Middle frontal gyrus (tissue), 1 donor: ENCODE data around the gene SLC17A7.

Experiments used
- DNase-seq: peaks from one replicate; pipeline ENCODE4 v3.0.0-alpha.2; 2015; ENCODE audit warnings: low spot score; ENCODE audit errors: extremely low spot score

The SLC17A7 gene

GRCh38 chr19:49411681-49412326 lies 29.5 kb downstream of the SLC17A7 start:
- DNase-seq, result no peak

GRCh38 chr19:49409441-49410029 lies 31.8 kb downstream of the SLC17A7 start:
- no peak for DNase-seq

- no peak for DNase-seq
These were observed 32.4 kb downstream of the SLC17A7 start for GRCh38 chr19:49408816-49409440.

- no peak for DNase-seq
These were observed 33.8 kb downstream of the SLC17A7 start for GRCh38 chr19:49407482-49408015.

GRCh38 chr19:49407079-49407478 lies 34.2 kb downstream of the SLC17A7 start:
- no peak for DNase-seq

GRCh38 chr19:49403404-49404187 lies 37.7 kb downstream of the SLC17A7 start:
- no peak for DNase-seq

- DNase-seq, result no peak
These were observed 41.3 kb downstream of the SLC17A7 start for GRCh38 chr19:49400029-49400428.

- DNase-seq, result no peak
These were observed 42.4 kb downstream of the SLC17A7 start for GRCh38 chr19:49398931-49399330.

- no peak for DNase-seq
These were observed 43.2 kb downstream of the SLC17A7 start for GRCh38 chr19:49398001-49398615.

GRCh38 chr19:49396738-49397505 lies 44.4 kb downstream of the SLC17A7 start:
- DNase-seq, result no peak

GRCh38 chr19:49395581-49396407 lies 45.5 kb downstream of the SLC17A7 start:
- no peak for DNase-seq

GRCh38 chr19:49393881-49394280 lies 47.4 kb downstream of the SLC17A7 start:
- no peak for DNase-seq

GRCh38 chr19:49391581-49392399 lies 49.5 kb downstream of the SLC17A7 start:
- DNase-seq, result peak; percentile 44

GRCh38 chr19:49390929-49391359 lies 50.4 kb downstream of the SLC17A7 start:
- no peak for DNase-seq

GRCh38 chr19:49390131-49390928 lies 51.0 kb downstream of the SLC17A7 start:
- no peak for DNase-seq

GRCh38 chr19:49389406-49389805 lies 51.9 kb downstream of the SLC17A7 start:
- no peak for DNase-seq

GRCh38 chr19:49387936-49388372 lies 53.4 kb downstream of the SLC17A7 start, which contains the start of gene KASH5:
KASH5 (plus strand) TSS chr19:49388249; CDS start chr19:49390884, 2,635 bp downstream.
- DNase-seq, result peak; percentile 16

GRCh38 chr19:49383599-49383998 lies 57.7 kb downstream of the SLC17A7 start:
- DNase-seq, result no peak
